DMS53 (cell line): ENCODE data around the gene SLC16A3.

Experiments
- DNase-seq: peaks from one replicate; lab custom pipeline; 2025; lab: John Stamatoyannopoulos, UW

Gene SLC16A3

DNA sequence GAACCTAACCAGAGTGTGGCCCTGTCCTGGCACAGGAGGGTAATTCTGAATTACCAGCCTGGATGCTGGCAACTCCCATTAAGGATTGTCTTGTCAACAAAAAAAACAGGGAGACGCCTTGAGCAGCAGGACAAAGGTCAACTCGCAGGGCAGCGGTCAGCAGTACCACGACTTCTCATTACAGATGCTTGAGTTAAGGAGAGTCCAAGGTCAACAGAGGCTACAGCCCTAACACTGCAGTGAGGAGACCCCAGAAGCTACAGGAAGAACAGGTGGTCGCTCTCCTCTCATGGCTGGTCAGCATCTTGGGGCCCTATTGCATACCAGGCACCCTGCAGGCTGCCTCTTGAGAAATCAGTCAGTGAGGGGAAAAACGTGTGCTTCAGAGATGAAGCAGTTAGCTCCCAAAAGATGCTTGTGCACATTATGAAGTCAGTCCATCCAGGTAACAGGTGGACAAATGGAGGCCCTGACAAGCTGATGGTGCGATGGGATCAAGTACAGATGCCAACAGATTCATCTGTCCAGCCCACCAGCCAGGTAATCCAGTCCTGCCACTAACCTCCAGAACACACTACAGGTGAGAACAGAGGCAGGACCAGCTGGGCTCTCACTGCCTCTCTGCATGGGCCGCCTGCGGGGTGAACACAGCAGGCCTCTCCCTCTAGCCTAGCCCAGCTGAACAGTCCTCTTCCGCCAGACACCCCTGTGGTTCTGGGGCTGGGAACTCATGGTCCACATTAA lies 40.5 kb downstream of the SLC16A3 start:
- DNase-seq, result peak; percentile 45

DNA sequence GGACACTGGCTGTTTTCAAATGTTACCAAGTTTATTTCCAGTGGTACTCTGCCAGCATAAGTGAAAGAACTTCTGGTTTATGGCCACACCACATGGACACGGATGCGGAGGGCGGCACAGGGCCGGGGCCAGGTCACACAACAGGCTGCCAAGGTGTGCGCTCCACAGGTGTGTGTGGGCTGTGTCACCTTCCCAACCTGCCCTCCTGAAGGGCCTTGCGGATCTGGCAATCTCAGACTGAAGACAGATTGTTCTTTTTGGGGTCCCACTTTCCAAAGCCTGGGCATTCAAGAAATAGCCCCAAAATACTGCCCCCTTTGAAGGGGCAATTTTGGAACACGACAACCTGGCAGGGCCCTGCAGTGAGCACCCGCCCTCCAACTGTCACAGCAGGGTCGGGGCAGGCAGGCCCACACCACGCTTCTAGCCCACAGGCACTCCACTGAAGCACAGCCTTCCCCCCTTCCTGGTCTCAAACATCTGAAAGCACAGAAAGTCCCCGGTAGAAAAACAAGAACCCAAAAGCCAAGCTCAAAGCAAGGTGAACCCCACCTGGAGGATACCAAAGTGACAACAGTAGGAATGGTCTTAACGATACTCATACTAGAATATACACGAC lies 41.1 kb downstream of the SLC16A3 start:
- no peak for DNase-seq

DNA sequence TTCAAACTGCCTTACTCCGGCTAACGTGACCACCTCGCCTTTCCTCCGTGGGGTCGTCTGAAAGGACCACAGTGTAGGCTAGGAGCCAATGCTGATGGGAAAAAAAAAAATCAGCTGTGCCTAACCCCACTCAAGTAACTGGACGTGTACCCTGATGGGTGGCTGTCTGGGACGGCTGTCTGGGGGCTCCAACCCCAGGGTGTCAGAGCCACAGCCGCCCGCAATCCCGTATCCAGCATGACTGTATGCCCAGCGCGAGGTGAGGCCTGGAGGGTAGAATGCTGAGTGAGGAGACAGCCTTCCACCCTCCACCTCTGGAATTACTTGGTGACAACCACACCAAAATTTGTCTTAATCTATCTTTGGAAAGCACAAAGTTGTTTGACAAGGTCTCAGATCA lies 41.8 kb downstream of the SLC16A3 start:
- no peak for DNase-seq

DNA sequence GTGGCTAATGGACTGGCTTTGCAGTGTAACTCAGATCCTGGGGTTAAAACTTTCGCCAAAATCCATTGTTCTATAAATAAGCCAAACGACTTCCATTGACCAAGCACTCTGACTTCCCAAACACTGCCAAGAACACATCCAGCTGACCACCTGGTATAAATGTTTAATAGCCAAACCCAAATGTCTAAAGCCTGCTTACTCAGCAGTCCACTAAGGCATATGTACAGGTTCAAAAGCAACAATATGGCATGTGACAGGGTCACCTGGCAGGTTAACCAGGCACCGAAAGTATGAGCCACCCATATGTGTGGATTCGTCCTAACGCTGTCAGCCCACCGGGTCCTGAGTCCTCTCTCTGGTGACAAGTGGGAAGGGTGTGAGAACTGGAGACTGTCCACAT lies 42.6 kb downstream of the SLC16A3 start:
- no peak for DNase-seq

DNA sequence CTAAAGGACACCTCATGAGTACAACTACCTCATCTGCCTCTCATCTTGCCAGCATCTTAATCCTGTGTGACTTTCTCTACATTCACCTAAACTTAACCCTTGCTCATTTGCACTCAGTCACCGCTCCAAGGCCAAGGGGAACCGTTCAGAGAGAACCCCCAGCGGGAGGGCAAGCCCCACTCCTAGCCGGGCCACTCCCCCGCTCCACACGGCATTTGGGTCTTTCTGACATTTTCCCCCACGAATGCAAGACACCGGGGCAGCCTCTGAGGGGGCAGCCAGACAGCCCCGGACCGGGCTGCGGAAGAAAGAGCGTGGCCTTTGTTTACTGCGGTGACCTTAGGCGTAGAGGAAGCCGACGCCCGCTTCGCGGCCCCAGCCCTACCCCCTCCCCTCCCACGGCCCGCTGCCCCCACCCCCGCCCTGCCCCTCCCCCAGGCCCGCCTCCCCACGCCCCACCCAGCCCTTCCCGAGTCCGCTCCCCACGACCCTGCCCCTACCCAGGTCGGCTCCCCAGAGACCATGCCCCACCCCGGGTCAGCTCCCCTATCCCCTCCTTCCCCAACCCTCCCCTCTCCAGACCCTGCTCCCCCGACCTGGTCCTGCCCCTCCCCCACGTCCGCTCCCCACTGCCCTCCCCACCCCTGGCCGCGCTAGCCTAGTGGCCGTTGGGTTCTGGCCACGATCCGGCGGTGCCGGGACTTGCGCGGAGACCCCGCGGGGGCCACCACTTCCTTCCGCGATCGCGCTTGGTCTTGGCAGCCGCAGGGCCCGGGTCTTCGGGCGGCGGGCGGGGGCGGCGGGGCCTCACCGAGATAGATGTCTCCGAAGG lies 43.9 kb downstream of the SLC16A3 start:
- peak; percentile 57 for DNase-seq

DNA sequence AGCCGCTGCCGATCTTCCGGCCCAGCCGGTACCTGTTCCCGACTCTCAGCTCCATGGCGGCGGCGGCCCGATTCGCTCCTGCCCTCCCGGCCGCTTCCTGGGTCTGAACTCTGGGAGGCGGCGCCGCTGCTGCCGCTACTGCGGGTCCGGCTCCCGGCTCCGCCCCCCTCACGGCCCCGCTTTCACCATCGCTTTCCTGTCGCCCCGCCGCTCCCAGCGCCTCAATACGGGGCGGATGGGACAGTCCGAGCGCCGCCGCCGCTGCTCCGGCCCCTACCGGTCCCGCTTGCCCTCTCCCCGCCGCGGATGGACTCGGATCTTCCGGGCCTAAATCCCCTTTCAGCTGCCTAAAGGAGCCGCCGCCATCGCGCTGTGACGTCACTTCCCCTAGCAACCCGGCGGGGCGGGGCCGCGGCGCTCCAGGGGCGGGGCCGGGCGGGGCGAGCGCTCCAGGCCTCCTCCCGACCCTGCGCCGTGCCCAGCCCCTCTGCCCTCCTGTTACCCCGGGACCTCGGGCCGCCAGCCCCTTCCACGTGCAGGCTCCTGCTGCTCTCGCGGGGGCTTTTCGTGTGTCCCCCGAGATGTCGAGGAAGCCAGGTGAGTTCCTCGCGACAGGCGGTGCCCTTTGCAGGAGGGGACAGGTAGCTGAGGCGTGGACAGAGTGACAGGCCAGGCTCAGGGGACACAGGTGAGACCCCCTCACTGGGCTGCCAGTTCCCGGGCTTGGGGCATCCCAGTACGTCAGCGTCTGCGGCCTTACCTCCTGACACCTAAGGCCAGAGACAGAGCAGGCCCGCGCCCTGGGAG lies 44.7 kb downstream of the SLC16A3 start, which contains the start of gene CSNK1D:
TSS of gene CSNK1D (minus strand) at position 374 of the 807 bp plus-strand sequence. CDS start at position 55, 319 bp downstream.
- peak; percentile 93 for DNase-seq

DNA sequence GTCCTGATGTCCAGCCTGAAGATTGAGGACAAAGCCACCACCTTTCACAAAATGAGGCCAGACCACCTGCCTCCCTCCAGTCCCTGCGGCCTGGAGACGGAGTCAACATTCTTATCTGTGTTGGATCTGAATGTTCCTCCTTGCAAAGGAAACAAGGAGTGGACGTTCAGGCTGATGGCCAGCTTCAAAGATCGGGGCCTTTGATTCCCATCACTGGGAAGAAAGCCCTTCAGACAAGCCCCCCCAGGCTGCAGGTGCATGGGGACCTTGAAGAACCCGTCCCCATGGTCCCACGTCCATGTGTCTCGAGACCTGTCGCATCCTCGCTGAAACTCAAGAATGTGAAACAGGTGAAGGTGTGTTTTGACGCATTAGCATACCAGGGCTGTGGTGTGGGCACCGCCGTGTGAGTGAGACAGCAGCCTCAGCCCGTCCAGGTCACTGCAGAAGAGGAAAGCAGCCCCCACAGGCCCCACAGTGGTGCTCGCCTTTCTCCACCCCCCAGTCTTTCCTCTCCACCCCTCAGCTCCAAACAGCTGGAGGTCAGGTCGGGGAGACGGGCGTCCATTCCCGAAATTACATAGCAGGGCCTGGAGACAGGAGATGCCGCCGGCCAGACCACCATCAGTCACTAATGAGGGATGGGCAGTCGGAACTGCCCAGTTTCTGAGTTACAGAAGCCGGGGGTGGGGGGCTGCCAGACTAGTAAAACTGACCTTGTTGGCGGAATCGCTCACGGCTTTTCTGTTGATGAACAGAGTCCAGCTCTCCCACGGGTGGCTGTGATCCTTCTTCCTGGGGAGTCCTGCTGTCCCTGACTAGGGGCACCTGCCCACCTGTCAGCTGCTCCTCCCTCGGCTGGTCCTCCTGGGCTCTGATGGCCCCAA lies 45.5 kb downstream of the SLC16A3 start:
- DNase-seq, result no peak

DNA sequence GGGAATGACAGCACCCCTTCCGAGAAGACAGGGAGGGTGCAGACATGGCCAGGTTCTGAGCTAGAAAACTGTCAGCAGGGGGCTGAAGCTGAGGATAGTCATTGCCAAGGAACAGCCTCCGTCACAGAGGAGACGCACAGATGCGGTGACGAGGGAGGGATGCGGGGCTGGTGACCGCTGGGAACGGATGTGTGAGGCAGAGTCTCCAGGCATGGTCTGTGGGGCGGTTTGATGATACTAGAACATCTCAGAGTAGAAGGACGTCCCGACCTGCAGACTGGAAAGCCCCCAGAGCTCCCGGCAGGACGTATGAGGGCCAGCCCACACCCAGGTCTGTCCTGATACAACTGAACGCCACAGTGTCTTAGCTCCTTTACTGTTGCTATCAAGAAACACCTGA lies 46.5 kb downstream of the SLC16A3 start:
- no peak for DNase-seq

DNA sequence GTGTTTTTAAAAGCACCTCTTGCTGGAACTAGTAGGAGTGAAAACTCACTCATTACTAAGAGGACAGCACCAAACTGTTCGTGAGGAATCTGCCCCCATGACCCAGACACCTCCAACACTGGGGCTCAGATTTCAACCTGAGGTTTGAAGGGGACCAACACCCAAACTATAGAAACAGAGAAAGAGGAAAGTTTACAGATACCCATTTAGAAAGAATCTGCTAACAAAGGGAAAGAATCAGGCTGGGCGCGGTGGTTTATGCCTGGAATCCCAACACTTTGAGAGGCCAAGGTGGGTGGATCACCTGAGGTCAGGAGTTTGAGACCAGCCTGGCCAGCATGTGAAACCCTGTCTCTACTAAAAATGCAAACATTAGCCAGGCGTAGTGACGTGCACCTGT lies 48.1 kb downstream of the SLC16A3 start:
- no peak for DNase-seq

DNA sequence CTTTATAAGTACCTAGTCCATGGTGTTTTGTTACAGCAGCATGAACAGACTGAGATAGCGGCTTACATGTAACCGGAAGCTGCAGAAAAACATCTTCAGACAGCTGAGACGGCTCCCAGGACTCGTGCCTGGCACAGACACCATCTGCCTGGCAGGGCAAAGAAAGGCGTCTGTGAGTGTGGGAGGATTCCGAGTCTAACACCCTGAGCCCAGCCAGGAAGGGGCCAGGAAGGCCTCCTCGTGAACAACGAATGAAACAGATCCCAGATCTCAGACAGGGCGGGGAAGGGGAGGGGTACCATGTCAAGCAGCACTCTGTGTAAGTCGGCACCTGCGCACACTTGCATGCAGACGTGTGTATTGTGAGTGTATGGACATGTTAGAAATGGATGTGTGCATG lies 49.0 kb downstream of the SLC16A3 start:
- DNase-seq, result no peak

DNA sequence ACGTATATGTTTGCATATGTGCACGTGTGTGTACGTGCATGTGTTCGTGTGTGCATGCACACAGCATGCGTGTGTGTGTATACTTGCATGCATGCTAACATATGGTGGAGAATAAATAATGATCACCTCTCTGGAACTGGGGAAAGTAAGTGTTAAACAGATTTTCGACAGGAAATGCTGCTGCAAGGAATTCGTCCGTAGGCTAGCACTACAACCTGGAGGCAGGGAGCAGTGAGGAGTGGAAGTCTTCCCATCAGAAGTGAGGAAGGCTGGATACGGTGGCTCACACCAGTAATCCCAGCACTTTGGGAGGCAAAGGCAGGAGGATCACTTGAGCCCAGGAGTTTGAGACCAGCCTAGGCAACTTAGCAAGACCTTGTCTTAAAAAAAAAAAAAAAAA lies 49.5 kb downstream of the SLC16A3 start:
- no peak for DNase-seq

DNA sequence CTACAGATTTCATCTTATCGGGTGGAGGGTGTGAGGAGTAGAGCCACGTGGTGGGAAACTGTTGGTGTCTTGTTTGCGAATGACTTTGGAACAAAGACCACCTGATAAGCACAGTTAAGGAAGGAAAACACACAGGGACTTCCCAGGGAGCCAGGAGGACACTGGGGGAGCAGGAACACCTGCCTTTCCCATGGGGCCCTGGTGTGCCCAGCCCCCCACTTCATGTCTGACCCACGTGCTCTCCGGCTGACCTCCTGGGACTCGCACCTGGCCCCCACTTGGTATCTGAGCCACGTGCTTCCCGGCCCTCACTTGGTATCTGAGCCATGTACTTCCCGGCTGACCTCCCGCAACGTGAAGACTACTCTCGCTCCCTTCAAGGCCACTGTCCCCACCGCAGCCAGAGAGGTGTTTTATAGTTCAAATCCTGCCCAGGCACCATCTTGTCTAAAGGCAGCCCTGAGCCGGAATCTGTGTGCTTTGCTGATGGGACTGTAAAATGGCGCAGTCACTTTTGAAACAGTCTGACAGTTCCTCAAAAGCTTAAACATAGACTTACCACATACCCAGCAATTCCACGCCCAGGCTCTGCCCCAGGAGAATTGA lies 50.0 kb downstream of the SLC16A3 start:
- no peak for DNase-seq

DNA sequence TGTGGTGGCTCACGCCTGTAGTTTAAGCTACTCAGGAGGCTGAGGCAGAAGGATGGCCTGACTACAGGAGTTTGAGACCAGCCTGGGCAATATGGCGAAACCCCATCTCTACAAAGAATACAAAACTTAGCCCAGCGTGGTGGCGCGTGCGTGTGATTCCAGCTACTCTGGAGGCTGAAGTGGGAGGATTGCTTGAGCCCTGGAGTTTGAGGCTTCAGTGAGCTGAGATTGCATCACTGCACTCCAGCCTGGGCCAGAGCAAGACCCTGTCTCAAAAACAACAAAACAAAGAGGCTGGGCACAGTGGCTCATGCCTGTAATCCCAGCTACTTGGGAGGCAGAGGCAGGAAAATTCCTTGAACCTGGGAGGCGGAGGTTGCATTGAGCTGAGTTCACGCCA lies 51.7 kb downstream of the SLC16A3 start:
- no peak for DNase-seq

DNA sequence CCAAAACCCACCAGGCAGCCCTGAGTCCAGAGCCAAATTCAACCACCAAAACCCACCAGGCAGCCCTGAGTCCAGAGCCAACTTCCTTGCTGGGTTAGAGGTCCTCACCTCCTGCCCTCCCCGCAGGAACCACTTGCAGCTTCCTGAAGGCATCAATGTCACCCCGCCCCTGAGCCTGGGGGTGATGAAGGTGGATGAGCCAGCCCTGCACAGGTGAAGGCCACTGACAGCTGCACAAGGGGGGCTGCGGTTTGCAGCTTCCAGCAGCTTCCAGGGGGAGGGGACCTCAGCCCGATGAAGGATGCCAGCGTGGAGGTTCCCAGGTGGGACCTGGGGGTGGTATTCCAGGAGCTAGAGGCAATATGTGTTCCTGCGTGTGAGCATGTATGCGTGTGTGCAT lies 52.2 kb downstream of the SLC16A3 start:
- DNase-seq, result no peak

DNA sequence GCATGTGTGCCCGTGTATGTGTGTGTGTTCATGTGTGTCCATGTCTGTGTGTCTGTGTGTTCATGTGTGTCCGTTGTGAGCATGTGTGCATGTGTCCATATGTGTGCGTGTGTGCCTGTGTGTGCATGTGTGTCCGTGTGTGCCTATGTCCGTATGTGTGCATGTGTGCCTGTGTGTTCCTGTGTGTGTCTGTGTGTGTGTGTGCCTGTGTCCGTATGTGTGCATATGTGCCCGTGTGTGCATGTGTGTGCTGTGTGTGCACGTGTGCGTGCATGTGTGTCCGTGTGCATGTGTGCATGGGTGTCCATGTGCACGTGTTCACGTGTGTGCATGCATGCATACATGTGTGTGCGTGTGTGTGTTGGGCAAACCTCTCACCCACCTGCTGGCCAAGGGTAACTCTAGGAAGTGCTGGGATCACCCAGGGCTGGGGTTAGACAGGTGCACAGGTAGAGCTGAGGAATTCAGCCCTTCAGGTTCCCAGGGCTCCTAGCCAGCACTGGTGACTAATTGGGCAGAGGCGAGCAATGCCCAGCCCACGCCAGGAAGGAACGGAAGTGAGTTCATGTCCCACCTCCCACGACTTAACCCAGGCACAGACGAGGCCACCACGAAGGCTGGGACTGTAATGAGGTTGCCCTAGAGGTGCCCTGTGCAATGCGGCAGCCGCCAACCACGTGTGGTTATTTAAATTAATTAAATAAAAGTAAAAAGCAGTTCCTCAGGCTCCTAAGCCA lies 52.8 kb downstream of the SLC16A3 start:
- DNase-seq, result peak; percentile 42

DNA sequence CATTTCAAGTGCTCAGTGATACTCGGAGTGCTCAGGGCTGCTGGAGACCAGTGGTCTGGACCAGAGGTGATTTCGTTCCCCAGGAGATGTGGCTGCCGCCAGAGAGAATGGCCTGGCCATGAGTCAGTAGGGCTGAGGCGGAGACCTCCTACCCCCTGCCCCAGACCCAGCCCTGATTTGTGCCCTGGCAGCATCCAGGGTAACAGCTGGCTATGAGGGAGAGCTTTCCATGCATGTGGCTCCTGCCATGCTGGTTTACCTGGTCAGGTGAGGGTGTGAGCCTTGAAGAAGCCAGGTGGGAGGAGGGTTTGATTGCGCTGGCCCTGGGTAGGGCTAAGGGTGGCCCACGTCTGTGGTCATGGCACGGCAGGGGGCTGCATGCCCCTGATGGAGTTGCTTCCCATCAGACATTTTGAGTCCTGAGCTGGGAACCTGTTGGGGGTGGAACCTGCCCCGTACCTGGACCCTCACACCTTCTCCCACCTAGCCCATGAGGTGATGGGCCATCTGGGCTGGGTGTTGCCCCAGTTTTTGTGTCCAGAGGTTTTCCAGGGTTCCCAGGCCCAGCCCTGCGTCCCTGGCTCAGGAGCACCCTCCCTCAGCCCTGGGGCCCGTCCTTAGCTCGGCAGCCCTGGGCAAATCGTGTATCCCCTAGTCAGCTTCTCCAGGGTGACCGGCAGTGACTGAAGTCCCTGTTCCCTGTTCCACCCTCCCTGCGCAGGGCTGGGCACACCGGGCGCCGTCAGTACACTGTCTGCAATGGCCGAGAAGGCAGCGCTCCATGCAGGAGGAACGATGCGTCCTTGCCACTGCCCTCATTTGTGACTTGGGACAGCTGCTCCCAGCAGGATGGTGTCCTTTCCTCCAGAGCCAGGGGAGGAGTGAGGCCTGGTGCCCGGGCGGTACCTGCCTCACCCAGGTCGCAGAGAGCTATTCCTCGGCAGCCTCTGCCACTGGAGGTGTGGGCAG lies 53.7 kb downstream of the SLC16A3 start:
- DNase-seq, result no peak

DNA sequence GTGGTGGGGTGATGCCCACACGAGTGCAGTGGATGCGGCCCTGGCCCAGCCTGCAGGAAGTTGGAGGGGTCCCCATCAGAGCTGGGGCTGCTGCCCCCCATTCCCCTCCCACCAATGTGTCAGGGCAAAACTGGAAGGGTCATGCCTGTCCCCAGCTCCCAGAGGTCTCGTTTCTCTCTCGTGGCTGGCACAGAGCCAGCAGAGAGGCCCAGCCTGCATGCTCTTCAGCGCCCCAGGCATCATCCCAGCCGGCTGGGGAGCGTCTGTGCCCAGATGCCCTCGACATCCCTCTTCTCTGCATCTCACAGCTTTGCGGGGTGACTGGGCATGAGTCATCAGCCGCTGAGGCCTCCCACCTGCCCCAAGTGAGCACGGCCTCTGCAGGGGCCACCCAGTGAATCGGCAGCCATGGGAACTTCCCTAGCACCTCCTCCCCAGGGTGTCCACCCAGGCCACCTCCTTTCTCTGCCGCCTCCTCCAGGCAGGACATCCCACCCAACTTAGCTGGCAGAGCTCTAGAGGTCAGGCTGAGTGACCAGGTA lies 54.4 kb downstream of the SLC16A3 start:
- DNase-seq, result peak; percentile 75

DNA sequence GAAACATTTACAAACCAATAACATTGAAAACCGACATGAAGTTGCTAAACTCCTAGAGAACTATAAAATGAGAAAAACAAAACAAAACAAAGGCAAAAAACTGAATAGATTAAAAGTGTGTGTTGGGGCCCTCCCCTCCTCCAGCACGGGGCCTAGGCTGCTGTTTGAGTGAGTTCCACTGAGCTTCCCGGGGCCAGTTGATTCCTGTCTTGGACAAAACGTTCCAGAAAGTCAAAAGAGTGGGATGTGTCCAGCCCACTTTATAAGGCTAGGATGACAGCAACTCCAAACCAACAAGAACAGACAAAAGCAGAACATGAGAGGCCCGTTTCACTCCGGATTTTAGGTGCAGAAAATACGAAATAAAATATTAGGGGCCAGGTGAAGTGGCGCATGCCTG lies 56.3 kb downstream of the SLC16A3 start:
- no peak for DNase-seq
